ENCODE measurements around the gene GPC5.

GPC5 gene

DNA sequence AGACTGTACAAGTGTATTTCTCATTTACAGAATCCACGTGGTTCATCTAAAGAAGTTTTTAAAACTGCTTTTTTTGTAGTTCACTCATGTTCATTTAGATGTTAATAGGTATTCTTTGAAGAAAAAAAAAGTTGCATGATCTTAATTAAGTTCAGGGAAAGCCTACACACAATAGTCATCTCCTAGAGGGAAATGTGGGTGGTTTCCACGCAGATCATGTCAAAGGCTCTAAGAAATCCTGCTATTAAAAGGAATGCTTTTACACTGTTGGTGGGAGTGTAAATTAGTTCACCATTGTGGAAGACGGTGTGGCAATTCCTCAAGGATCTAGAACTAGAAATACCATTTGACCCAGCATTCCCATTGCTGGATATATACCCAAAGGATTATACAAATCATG is 312.3 kb downstream of the GPC5 start:
- no peak for DNase-seq (ENCODE audit: low read depth in 2 of 2)

DNA sequence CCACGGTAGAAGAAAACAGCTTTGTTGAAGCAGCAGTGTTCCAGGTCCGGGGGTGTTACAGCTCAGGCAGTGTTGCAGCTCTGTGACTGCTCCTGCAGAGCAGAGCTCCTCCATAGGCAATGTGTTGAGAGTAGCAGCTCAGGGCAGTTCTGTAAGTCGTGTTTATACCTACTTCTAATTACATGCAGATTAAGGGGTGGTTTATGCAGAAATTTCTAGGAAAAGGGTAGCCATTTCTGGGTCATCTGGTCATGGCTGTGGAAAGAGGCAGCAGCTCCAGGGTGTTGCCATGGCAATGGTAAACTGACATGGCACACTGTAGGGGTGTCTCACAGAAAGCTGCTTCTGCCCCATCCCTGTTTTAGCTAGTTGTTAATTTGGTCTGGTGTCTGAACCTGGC is 316.4 kb downstream of the GPC5 start:
- no peak for DNase-seq (ENCODE audit: low read depth in 2 of 2)

DNA sequence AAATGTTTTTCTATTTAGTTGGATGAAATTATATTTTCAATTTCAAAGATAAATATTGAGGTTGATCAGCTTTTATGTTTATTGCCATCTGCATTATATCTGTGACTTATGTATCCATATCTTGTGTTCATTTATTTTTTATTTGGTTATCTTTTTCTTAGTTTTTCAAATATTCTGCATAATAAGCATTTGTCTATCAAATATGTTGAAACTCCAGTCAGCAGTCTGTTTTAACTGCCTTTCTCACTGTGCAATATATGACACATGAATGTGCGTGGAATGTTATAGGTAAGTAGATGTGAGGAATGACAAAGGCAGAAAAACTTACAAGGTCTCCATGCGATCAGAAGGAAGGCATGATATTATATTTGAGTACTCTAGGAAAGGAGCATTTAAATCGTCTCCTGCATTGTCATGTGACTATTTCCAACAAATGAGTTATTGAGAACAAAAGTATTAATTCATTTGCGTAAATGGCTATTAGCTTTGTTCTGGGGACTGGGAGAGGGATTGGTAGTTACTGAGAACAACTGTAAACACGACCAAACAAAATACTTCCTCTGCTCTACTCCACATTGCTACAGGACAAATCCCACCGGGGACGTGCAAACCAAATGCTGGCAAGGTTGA is 318.1 kb downstream of the GPC5 start:
- no peak for DNase-seq (ENCODE audit: low read depth in 2 of 2)

DNA sequence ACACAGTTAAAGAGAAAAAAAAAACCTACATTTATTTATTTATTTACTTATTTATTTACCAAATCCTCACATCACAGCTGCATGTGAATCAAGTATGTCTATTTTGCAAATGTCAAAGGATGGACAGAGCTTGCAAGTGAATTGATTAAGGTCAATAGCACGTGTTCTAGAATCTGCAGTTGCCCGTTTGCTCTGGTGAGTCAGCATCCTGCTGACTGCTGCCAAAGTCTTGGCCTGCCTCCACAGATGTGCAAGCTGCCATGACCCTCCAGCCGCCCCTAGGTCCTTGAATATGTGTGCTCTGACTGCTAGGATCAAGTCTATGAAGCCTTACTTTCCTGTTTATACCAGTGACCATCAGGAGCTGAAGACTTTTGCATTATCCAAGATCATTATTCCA is 320.6 kb downstream of the GPC5 start:
- DNase-seq (ENCODE audit: low read depth in 2 of 2), result no peak

DNA sequence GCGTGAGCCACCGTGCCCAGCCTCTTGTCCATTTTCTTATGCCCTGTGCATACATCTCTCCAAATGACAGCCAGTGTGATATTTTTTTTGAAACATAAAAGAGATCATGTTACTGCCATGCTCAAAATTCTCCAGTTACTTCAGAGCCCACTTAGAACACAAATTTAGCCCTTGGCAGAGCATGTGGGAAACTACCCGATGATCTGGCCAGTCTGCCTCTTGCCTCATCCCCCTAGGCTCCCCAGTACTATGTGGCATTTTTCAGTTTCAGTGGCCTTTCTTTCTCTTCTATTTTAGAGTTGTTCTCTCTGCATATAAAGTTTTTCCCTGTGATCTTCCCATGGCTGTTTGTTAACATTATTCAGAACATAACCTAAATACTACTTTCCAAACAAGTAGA is 323.0 kb downstream of the GPC5 start:
- no peak for DNase-seq (ENCODE audit: low read depth in 2 of 2)

DNA sequence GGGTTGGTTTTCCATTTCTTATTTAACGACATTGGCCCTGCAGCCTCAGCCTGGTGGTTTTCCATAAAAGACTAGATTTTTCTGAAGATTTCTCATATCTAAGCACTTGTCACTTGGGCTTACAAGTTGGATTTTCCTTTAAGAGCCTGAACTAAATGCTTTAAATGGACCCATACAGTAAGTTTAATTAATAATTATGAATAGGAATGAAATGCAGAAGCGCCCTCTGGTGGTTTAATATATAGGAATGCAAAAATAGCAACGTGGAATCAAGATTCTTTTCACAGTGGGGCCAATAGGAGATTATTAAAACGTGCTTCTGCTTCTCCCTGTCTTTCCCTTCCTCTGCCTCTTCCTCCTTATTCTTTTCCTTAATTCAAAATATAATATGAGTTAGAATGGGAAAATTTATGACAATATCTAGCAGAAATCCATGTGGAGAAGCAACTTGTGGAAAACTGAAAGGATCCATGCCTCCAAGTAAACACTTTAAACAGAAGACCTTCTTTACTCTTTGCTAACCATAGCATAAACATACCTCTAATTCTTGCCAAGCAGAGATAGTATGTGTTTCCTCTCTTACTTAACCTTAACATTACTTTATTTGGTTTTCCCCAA is 324.0 kb downstream of the GPC5 start:
- DNase-seq (ENCODE audit: low read depth in 2 of 2), result no peak

DNA sequence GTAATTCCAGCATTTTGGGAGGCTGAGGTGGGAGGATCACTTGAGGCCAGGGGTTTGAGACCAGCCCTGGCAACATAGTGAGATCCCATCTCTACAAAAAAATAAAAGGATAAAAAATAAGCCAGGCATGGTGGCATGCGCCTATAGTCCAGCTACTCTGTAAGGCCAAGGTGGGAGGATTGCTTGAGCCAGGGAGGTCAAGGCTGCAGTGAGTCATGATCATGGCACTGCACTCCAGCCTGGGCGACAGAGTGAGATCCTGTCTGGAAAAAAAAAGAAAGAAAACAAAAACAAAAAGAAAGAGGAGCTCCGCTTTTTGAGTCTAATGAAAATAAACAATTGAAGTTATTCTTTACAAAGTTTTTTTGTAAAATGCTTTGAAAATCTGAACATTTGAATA is 326.2 kb downstream of the GPC5 start:
- DNase-seq (ENCODE audit: low read depth in 2 of 2), result no peak

DNA sequence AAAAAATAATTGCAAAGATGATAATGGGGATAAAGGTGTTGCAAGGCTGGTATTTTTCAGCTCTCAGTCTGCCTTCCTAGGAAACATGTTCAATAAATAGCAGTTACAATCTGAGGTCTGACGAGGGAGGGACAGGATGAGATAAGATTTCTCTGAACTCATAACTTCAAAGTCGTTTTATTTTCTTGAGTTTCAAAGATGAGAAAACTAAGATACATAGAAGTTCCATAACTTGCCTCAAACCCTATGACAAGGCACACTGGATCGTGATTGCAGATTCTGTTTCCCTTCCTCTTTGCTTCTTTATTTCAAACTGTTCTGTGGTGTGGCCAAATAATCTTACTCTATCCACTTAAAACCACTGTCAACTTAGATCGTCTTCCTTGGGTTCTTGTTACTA is 327.2 kb downstream of the GPC5 start:
- no peak for DNase-seq (ENCODE audit: low read depth in 2 of 2)

DNA sequence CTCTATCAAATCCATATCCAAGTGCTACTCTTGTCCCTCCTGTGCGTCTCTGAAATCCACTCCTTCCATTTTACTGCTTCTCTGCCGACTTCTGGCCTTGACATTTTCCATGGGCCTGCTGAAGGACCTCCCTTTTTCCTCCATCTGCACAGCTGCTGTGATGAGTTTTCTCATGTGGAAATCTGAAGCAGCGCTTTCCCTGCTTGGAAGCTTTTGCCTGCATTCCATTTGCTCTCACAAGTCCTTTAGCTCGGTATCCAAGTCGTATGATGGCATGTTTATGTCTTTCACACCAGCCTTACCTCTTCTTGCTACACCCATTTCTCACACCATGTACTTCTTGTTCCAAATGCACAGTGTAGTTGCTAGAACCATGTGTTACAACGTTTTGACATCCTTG is 328.2 kb downstream of the GPC5 start:
- no peak for DNase-seq (ENCODE audit: low read depth in 2 of 2)

DNA sequence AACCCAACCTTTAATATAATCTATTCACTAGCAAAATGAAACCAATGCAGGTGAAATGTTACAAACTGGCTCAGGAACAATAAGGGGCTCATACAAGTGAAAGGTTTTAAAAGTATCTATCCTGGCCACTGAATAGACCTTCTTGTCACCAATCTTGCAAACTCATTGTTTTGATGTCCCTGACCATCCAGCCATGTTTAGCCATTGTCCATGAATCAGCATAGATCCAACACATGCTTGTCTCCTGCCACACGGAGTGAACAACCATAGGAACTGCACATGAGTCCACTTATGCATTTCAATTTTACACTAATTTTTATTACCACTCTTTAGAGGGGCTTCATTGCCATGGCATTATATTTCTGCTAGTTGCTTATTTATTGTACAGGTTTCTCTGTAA is 331.4 kb downstream of the GPC5 start:
- DNase-seq (ENCODE audit: low read depth in 2 of 2), result no peak

DNA sequence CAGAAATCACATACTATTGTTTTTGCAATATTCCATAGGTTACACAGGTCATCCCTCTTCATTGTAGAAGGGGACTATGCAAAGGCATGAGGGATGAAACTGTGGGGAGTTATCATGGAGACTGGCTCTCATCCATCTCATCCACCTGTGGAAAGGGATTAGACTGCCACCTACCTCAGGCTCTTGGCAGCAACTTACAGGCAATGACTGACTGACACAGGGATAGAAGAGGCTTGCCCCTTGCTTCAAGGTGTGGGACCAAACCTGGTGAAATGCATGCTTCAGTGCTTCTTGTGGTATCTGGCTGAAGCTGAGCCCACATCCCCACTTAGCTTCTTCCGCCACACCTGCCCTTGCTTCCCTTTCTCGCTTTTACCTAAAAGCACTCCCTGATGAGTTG is 341.3 kb downstream of the GPC5 start:
- DNase-seq (ENCODE audit: low read depth in 2 of 2), result no peak

DNA sequence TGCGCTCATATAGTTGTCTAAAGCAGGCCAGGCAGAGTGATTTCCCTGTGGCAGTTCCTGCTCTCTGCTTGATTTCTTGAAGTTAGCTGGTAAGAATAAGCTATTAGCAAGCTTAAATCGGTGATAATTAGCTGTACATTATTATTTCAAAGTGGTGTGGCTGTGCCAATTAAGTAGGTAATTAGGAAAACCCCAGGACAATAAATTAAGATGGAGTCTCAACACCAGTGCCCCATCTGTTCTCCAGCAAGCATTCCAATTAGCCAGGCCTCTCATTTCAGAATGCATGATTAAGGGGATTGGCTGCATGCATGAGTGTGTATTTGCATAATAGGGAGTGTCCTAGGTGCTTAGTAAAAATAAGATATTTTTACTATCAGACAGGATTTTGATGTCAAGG is 342.3 kb downstream of the GPC5 start:
- DNase-seq (ENCODE audit: low read depth in 2 of 2), result no peak

DNA sequence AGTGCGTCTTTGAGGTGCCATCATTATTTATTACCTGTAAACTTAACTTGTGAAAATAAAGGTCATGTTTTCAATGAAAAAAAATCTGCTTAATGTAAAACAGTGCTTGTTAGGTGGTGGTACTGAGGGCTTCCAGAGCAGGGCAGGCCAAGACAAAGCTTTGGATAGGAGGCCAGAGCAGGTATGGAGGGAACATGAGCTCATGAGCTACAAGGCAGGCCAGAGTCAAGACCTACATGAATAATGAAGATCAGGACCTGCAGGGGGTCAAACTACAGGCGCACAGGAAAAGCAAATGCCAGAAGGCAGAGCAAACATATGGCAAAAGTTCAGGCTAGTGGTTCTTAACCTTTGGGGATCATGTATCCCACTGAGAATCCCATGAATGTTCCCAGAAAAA is 343.5 kb downstream of the GPC5 start:
- DNase-seq (ENCODE audit: low read depth in 2 of 2), result no peak

DNA sequence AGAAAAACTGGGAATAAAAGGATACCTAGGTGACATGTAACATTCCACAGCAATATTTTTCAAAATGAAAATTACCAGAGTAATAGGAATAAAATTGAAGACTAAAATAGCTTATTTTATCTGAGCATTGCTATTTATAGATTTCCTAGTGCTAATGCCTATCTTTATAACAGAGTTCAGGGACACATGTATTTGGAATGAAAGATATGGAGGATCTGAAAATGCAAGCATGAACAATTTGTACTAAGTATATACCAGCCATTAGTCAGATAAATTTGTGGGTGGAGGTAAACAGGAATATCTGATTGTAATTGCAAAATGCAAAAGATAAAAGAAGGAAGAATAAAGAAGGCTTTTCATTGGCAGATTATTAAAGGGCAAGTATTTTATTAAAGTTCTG is 345.9 kb downstream of the GPC5 start:
- DNase-seq (ENCODE audit: low read depth in 2 of 2), result no peak

DNA sequence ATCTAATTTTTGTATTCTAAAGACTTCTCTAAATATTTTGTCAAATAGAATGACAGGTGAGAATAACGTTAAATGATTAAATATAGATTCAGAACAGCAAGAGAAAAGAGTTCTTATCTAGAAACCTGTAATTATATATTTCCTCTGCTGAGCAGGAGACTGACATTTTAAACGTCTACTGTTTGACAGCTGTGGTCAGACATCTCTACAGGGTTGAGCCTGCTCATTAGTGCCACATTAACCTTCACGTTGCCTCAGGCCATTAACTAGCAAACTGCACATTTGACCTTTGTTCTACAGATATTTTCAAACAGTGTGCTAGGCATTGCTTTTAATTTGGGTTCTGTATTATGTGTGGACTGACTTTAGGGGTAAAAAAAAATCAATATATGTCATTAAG is 347.5 kb downstream of the GPC5 start:
- no peak for DNase-seq (ENCODE audit: low read depth in 2 of 2)

DNA sequence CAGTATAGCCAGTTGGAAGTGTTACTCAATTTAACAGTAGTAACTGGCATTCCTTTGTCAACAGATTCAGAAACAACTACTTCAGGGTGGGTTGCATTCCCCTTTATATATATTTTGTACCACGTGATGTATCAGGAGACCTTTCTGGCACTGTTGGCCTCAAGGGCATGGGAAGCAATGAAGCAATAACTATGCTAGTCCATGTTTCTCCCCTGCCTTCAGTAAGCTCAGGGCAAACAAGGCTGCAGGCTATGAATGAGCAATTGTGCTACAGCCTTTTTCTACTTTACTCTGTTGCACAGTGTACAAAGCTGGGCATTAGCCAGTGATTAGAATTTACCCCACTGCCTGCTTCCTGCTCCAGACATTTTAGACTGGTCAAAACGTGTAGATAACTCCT is 348.8 kb downstream of the GPC5 start:
- DNase-seq (ENCODE audit: low read depth in 2 of 2), result no peak

DNA sequence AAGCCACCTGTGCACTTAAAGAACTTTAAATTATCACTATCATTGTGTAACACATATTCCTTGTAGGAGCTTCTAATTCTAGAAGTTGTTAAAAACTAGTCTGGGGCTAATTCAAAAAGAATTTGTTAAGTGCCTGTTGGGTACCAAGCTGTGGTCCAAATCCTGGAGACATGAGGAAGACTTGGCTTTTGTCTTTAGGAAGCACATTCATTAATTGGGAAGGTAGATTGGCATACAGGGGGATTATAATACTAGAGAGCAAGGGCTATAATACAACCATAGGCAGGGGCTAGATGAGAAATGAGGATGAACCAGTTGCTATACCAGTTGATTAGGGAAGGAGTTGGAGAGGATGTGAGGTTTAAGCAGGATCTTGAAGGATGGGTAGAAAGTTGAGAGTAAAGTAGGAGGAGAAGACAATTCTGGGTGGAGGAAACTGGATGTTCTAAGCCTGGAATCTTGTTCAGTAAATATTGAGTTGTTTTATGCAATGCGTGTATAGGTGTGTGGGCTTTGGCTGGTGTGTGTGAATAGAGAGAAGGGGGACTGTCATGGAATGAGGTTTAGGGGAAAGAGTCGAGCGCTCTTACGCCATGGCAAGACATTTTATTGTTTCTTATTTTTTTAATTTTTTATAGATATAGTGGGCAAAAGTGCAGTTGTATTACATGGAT is 350.1 kb downstream of the GPC5 start:
- no peak for DNase-seq (ENCODE audit: low read depth in 2 of 2)

DNA sequence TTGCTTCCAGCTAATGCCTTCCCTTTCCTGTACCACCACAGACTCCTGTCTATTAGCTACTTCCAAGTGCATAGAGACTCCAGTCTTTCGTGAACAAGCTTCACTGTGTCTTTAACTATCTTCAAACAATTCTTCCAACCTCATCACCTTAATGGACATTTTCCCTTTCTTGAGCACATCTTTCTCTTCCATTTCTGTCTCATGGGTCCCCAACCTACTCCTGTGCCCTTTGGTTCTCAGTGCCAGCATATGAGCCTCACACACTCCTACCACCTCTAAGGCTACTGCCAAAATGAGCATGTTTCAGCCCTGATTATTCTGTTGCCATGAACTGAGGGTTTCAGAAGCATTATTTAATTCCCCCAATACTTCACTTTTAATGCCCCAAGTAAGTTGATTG is 360.3 kb downstream of the GPC5 start:
- no peak for DNase-seq (ENCODE audit: low read depth in 2 of 2)

DNA sequence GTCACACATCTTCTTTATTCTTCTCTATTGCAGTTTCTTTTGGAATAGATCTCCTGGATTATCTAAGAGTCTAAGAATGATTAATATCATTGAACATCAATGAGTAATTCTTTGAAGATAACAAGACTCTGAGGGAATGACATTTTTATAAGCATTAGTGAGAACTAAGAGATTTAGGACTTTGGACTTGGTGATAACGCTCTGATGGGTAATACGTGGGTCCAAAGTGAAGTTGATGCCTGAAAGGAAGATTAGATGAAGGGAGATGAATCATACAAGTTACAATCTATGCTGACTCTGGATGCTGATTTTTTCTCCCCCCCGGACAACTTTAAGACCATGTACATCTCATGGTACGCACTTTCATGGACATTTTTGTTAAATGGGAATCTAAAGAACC is 364.5 kb downstream of the GPC5 start:
- no peak for DNase-seq (ENCODE audit: low read depth in 2 of 2)

DNA sequence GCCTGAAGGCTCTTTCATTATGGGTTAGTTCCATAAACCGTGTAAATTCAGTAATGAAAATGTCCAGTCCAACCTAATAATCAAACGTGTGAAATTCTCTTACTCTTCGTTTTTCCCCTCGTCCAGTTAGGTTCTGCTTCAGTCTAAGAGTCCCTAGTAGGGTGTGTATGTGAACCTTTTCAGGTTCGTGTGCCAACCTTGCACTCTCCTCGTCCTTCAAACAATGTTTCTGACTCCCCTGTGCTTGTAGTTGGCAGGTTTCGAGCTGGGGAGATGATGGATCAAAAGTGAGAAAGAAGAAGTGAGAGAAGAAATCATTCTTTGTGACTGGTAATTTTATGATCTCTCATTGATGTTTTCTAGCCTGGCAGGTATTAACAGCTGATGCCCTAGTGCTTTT is 366.1 kb downstream of the GPC5 start:
- DNase-seq (ENCODE audit: low read depth in 2 of 2), result no peak

DNA sequence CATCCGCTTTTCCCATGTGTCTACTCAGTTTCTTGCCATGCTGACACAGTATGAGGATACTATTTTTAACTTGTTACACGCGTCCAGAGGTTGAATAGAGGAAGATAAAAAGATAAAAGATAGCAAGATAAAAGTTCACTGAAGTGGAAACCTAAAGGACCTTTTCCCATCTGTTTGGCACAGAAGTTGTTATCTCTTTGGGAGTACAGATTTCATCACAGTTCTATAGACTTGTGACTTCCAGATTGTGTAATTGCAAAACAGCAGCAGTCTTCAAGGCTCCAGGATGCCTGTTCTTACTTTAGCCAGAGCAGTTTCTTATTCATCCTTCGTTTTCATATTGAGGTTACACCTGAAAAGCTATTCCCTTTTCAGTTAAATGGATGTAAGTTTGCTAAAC is 369.2 kb downstream of the GPC5 start:
- no peak for DNase-seq (ENCODE audit: low read depth in 2 of 2)

DNA sequence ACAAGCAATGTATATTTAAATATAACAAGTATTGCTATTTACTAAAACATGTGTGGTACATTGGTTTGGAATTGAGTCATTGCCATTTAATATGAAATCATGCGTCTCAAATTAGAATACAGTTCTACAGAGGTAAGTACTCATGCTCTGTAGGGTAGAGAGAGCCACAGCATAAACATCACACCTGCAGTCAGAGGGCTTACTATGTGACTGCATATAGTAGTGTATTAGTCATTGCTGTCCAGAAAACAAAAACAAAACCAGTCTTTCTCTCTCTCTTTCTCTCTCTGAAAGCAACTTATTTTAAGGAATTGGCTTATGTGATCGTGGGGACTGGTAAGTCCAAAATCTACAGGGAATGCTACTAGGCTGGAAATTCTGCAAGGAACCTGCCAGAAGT is 370.3 kb downstream of the GPC5 start:
- DNase-seq (ENCODE audit: low read depth in 2 of 2), result no peak

DNA sequence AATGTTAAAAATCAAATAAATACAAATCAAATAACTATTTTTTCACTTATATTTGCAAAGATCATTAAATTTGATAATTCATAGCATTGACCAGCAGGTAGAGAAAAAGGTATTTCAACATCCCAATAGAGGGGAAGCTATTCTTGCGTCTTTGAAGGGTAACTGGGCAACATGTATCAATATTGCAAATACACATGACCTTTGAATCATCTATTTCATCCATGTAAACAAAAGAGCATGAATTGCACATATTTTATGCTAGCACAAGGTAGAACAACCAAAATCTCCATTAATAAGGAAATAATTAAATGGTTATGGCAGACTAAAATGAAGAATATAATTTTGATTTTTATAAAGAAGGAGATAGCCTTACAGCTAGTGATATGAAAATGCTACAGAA is 372.8 kb downstream of the GPC5 start:
- DNase-seq (ENCODE audit: low read depth in 2 of 2), result no peak
